ENCODE data around the gene MBOAT2. TPM values are rescaled to one million over a fixed set of nuclear protein-coding genes. Genes with fewer than 3 reads are reported as not detected.

The MBOAT2 gene
- total and polyA plus RNA-seq, 2 of the 13 experiments (the other 11 are each of a cell fraction or from before 2014, with no cell fraction given), result 0.11 to 0.36 TPM

- TF ChIP-seq AHDC1 (CRISPR knock-in tag; IDR thresholded peaks at IDR 0.05; ENCODE audit: borderline replicate concordance) (peak; percentile 97), ZHX1 (CRISPR knock-in tag; IDR thresholded peaks at IDR 0.05; ENCODE audit: low read depth) (no peak), GPBP1L1 (CRISPR knock-in tag; IDR thresholded peaks at IDR 0.05) (no peak), ZNF772 (CRISPR knock-in tag; IDR thresholded peaks at IDR 0.05) (no peak), MYC (CRISPR knock-in tag; IDR thresholded peaks at IDR 0.05; ENCODE audit: borderline replicate concordance) (peak; percentile 31; the same call in 1 of the 2 replicates), HMG20B (CRISPR knock-in tag; conservative IDR thresholded peaks at IDR 0.05) (no peak), ZNF546 (CRISPR knock-in tag; conservative IDR thresholded peaks at IDR 0.05) (no peak), SNAPC5 (CRISPR knock-in tag; IDR thresholded peaks at IDR 0.05; ENCODE audit: borderline replicate concordance) (no peak), ZNF484 (CRISPR knock-in tag; IDR thresholded peaks at IDR 0.05; ENCODE audit: borderline replicate concordance, low read depth) (no peak), GTF3A (CRISPR knock-in tag; conservative IDR thresholded peaks at IDR 0.05) (no peak), ZNF12 (CRISPR knock-in tag; IDR thresholded peaks at IDR 0.05) (no peak), RBAK (CRISPR knock-in tag; IDR thresholded peaks at IDR 0.05) (no peak), ZBTB43 (CRISPR knock-in tag; conservative IDR thresholded peaks at IDR 0.05) (0 out of 2 replicates have a peak, but pooled peaks have one; percentile 26), BCLAF1 (IDR thresholded peaks at IDR 0.05) (no peak)
Observed at GRCh38 chr2:8840475-8841091, 162.9 kb downstream of the MBOAT2 start (continued).

All from HepG2 (cell line).